Amygdala (tissue), 56 donors: ENCODE results near the gene CPLANE2.
"Not testable (repeated sequence)": the region's sequence is repeated elsewhere in the genome, so short reads cannot be mapped to it uniquely, and the experiment has no call there.

Experiments used
- DNase-seq, 56 donors: peaks; one replicate each; lab custom pipeline; 2025; lab: John Stamatoyannopoulos, UW

Gene CPLANE2

GRCh38 chr1:16236511-16237342, at the start of gene CPLANE2:
Gene CPLANE2, minus strand, starts transcription at chr1:16237183. Its CDS starts 441 bp downstream, at chr1:16236742.
- peak in 54 of 56 donors; percentile 33 to 91 (median 78) for DNase-seq

GRCh38 chr1:16286122-16286521, 49.1 kb upstream of the CPLANE2 start:
- no peak for DNase-seq

- no peak for DNase-seq
Observed at GRCh38 chr1:16281765-16282164, 44.8 kb upstream of the CPLANE2 start.

- DNase-seq, result no peak
Observed at GRCh38 chr1:16279186-16279585, 42.2 kb upstream of the CPLANE2 start.

DNA sequence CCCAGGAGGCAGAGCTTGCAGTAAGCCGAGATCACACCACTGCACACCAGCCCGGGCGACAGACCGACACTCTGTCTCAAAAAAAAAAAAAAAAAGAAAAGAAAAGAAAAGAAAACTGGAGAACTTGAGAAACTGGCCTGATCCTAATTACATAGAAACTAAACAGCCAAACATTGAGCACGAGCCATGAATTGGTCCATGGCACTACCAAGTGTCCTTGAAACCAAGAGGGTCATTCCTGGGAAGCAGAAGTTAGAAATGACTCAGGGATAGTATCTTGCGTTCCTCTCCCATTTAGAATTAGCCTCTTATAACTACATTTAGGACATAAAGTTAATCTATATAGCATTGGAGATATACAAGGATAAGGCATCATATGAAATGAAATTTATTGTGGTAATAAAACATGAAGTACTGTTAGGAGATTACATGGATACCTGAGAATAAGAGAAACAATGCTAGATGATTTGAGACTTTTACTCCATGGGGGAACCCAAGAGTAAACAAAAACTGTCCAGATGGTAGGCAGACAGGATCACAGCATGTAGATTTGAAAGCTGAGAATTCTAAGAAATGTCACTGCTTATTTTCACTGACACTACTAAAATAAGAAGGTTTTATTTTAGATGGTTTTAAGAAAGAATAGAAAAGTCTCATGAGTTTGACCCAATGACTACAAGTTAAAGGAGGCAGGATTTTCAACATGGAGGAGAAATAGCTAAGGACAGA, 39.5 kb upstream of the CPLANE2 start:
- DNase-seq, result no peak

- no peak for DNase-seq
Observed at GRCh38 chr1:16275591-16275990, 38.6 kb upstream of the CPLANE2 start.

DNA sequence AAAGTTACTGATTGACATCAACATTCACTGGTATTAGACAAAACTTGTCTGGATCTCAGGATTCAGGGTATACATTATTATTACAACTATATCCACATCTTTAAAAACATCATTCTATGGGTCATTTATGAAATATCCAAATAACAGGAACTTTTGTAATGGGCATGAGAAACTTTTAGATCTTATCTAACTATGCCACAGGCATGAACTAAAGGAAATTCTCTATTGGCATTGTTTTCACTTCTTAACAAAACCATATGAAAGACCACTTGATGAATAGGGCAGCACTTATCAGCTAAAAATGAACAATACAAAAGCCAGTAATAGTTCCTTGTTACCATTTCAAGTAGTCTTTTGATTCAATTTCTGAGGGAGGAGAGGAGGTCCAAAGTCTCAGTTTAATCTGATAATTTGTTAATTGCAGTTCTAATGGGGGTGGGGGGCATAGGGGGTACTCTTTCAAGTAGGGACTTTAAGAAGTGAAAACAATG, 30.8 kb upstream of the CPLANE2 start:
- no peak for DNase-seq

DNA sequence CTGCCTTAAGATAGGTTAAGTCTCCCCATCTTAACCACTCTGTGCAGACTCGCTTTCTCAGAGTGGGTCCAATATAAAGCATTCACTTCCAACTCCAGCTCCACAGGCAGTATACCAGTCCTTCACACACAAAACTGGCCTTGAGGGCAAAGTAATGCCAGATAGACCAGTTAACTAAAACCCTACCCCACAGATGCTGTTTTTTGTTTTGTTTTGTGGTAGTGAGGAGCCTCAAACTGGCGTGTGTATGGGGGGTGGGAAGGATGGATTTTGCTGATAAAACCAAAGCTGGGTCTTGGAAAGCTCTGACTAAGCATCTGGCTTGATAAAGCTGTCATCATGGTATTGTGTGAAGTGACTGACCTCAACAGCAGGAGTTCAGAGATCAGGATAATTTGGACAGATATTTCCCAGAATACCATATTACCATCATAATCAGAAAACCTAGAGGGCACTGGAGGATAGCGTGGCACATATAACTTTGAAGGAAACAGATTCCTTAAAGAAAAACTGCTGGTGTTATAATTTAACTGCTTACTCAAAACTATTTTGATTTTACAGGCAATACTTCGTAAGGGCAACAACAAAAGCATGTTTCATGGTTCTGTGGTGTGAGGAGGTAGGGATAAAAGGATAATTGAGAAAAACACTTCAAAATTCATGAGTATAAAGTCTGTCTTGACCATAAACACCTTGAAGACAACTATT, 29.6 kb upstream of the CPLANE2 start:
- DNase-seq, result no peak

- no peak for DNase-seq
Observed at GRCh38 chr1:16262067-16262466, 25.1 kb upstream of the CPLANE2 start.

GRCh38 chr1:16260814-16261213, 23.8 kb upstream of the CPLANE2 start:
- DNase-seq, result no peak

DNA sequence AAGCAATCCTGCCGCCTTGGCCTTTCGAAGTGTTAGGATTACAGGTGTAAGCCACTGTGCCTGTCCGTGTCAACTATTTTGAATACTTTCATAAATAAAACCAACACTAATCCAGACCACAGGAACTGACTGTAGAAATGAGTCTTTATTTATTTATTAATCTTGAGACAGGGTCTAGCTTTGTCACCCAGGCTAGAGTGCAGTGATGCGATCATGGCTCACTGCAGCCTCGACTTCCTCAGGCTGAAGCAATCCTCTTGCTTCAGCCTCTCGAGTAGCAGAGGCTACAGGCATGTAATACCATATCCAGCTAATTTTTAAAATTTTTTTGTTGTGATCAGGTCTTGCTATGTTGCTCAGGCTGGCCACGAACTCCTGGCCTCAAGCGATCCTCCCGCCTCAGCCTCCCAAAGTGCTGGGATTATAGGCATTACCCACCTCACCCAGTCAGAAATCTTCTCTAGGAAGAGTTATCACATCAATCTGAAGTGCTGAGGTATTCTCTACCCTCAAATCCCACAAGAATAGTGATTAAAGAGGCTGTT, 21.7 kb upstream of the CPLANE2 start:
- DNase-seq, result no peak

DNA sequence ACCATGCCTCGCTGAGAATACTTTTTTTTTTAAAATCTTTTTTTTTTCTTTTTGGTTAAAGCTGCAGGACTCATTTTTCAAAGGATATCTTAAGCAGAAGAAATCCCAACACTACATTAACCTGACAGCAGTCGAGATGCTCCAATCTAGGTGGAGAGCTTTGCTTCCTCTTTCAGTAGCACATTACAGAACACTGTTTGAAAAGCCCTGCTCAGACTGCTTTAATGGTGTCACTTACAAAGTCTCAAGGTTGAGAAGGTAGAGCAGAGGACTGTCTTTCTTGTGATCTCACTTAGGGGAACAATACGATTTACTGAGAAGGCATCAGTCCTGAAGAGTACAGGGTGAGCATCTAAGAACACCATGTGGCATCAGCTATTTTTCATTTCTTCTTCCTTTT, 21.0 kb upstream of the CPLANE2 start:
- DNase-seq, result no peak

DNA sequence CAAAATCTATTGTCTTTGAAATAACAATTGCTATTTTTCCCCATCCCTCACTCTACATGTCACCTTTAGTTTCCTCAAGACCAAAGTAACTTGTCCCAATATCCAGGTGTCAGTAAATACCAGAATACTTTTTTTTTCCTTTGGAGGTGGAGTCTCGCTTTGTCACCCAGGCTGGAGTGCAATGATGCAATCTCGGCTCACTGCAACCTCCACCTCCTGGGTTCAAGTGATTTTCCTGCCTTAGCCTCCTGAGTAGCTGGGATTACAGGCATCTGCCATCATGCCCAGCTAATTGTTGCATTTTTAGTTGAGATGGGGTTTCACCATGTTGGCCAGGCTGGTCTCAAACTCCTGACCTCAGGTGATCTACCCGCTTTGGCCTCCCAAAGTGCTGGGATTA, 20.6 kb upstream of the CPLANE2 start:
- not testable (repeated sequence) for DNase-seq

- DNase-seq, result no peak
Observed at GRCh38 chr1:16256478-16256877, 19.5 kb upstream of the CPLANE2 start.

DNA sequence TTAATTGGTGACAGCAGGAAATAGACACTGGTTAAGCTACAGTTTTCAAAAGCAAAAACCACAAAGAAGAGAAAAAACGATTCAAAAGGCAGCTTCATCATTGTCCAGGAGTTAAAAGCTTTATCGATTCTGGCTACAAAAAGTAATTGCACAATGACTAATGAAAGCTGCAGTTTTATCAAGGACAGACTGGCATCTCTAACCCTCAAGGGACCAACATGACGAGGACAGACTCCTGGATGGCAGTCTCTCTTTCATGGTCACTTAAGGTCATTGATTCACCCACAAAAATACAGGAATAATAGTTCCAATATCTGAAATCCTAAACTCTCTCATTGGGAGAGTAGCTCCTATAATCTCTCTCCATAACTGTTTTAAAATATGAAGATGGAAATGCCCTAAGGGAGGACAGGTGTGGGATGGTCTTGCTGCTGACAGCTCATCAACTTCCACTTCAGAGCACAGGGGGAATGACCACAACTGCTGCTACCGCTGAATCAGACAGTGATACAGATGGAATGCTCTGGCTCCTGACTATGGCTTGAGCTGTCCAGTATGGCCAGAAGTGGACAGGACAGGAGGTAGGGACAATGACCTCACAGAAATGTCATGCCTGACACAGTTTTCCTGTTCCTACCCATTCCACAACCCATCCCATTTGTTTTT, 17.4 kb upstream of the CPLANE2 start:
- no peak for DNase-seq

- no peak for DNase-seq
Observed at GRCh38 chr1:16253332-16253922, 16.4 kb upstream of the CPLANE2 start.

DNA sequence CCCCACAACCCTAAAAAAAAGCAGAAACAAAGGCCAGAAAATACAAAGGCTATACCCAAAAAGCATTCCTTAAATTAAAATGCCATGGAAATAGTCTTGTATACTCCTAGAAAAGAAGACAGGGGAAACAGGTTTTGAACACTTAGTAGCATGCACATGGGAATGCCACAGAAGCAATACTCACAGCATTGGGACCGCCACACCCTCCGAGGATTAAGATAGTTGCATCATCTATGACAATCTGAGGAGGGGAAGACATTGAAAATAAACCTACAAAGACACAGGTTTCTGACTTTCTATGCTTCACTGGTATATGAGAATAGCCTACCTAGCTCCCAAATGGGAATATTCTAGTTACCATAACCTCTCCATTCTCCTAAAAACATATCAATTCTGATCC, 15.9 kb upstream of the CPLANE2 start:
- DNase-seq, result no peak

- DNase-seq, result no peak
Observed at GRCh38 chr1:16251381-16251780, 14.4 kb upstream of the CPLANE2 start.

DNA sequence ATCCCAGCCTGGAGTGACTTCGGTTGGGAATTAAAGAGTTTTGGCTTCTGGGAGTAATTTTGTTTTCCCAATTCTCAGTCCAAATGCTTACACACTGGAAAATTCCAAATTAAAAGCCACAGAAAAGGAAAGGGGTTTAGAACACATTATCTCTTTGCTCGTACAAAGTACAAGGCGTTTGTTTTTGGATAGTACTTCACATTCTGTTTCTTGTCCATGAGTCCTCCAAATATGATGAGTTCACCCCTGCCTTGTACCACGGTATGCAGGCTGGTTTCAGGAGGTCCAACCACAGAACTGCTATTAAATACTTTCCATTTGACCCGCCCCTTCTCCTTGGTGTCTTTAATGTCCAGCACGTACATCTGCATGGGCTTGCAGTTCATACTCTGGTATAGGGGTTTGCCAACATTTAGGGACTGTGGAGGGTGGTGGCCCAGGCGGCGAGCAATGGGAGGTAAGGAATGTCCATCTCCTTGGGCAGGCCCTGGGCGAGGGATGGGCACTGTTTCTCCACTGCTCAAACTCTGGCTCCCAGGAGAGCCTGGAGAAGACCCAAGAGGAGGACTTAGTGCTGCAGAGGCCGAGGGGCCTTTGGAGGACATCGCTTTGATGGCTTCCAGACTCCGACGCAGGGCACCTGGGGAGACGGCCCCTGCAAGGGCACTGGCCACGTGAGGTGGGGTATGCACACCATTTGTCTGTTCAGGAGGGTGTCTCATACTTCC, 13.7 kb upstream of the CPLANE2 start:
- DNase-seq, result no peak
